ENCODE results near the gene DUSP22.

The DUSP22 gene

DNA sequence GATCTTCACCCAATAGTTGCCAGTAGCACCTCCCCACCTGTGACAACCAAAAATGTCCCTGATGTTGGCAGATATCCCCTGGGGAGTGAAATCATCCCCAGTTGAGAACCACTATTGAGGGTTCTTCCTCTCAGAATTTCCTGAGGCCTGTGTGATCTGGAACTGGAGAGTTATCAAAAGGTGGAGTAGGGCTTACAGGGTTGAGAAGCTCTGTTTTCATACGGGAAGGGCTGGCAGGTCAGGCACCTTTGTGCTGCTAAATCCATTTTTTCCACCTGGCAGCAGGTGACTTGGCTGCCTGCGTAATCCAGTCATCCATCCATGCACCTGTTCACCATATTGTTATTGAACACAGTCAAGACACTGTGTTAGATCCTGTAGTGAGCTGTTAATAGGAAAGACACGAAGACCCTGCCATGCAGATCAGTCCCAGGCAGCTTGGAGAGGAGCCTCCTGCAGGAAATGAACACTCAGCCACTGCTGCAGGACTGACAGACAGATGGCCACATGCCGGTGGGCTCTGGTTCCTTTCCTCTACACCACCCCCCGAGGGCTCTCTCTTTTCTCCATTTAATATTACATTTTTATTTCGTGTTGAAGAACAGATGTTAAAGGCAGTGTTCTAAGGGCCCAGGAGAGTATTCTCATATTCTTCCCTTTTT, 5.4 kb downstream of the DUSP22 start:
- no peak for DNase-seq (ENCODE audit: low read depth)

DNA sequence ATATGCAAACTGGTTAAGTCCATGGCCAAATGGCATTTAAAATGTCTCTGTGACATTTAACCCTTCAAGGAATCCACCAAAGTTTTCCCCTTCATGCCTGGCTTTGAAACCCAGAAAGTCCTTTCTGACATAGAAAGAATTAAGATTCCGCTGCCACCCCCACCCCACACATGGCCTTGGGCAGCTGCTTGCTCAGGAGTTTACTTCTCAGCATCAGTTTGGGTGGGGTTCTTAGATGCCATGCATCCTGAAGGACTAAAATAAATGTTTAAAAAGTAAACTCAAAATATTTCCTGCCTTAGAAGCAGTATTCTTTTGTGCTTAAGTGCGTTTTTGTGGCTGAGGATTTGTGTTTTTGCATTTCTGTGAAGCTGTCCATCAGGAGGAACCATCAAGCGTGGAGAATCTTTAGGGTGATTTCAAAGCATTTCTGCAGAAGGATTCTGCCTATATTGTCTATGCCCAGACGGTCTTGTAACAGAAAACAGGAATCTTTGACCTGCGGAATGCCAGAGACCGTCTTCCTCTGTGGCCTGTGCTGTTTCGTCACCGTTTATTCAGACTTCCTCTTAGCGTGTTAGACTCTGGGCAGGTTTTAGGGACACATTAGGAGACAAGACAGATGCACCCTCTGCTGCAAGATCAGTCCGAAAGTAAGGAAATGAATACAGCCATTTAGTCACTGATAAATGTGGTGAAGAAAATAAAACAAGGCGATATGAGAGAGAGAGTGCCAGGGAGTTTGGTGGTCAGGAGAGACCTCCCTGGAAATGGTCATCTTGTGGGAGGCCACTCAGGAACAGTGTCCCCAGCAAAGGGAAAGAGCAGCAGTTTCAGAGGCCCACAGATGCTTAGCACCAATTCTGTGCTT, 6.2 kb downstream of the DUSP22 start:
- DNase-seq (ENCODE audit: low read depth): no peak

DNA sequence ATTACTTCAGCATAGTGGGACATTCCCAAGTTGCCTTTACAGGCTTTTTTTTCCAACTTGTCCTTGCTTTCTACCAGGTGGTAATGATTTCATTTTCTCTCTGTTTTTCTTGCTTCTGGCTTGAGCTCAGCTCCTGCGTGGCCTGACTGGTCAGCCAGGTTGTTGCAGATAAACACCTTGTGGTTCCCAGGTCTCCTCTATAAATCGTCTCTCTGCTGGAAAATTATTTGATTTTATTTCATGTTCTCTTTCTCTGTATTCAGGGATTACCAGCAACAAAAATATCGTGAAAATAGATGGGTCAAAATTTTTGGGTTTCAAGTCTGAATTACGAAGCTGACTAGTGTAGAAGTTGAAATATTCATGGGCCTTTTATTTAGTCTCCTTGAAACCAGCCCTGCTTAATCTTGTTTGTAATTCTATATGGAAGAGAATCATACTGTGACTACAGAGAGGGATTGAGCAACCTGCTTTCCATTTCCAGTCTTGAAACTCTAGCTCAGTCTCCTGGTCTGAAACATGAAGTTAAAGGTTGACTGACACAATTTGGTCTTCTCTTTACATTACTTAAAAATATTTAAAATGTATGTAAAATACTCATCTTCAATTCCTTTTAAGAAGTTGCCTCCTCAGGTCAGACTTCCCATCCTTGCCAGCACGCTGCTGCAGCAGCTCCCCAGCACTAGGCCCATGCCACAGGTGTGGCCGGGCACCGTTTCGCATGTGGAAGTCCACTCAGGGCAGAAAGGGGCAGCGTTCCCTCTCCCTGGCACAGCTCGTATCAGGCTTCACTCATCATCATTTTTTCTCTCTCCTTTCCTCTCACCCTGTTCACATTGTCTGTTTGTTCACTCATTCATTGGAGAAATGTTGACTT, 7.1 kb downstream of the DUSP22 start:
- DNase-seq (ENCODE audit: low read depth): no peak

DNA sequence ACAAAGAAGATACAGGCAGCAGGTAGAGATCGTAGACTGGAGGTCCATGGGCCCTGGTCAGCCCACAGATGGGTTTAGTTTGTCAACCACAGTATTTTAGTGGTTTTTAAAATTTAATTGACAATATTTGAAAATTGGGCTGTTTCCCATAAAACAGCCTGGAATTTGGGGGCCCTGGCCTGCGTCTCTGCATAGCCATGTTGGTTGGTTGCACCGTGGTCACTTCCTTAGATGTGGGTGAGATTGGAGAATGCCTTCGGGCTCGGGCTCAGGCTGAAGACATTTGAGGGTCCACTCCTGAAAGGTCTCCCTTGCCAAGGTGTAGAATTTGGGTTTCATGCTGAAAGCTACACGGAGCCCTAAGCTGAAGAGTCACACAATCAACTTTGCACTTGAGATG, 7.7 kb downstream of the DUSP22 start:
- no peak for DNase-seq (ENCODE audit: low read depth)

DNA sequence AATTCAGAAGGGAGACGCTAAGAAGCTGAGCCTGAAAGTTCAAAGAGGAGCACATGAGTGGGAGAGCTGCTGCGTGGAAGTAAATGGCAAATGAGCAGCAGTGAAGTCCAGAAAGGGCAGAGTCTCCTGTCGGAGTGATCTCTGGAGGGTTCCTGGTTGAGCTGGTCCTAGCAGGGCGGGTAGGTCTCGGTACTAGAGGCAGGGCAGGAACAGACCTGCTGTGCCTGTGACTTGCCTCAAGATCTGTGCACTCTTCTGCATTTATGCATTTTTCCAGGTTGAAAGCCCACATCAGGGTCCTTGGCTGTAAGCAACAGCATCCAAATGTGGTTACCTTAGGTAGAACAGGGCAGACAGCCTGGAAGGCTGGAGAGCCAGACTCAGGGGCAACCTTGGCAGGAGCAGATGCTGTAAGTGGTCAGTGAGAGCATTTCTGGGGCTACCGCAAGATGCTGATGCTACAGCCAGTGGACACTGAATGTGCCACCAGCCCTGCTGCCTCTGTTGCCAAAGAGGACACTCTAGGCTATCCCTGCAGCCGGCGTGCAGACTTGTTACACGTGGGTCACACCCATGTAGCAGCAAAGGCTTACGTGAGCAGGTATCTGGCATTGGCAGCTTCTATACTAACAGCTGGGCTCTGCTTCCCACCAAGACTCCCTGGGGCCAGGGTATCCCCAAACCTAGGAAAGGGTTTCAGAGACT, 8.4 kb downstream of the DUSP22 start:
- no peak for DNase-seq (ENCODE audit: low read depth)

DNA sequence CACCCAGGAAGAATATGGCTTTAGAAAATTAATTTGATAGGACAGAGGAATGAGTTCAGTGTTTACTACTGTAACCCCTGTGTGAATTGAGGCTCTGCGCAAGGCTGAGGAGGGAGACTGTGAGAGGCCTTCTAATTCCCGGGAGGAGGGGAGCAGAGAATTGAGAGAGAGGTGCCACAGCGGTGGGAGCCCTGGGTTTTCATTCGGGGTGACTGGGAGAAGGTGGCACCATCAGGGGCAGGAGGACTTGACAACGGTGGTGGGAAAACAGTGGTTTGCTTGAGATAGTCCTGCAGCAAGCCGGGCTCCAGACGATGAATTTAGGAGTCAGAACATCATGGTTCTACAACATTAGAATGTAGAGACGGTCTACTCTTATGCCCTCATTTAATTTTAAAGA, 9.2 kb downstream of the DUSP22 start:
- no peak for DNase-seq (ENCODE audit: low read depth)

DNA sequence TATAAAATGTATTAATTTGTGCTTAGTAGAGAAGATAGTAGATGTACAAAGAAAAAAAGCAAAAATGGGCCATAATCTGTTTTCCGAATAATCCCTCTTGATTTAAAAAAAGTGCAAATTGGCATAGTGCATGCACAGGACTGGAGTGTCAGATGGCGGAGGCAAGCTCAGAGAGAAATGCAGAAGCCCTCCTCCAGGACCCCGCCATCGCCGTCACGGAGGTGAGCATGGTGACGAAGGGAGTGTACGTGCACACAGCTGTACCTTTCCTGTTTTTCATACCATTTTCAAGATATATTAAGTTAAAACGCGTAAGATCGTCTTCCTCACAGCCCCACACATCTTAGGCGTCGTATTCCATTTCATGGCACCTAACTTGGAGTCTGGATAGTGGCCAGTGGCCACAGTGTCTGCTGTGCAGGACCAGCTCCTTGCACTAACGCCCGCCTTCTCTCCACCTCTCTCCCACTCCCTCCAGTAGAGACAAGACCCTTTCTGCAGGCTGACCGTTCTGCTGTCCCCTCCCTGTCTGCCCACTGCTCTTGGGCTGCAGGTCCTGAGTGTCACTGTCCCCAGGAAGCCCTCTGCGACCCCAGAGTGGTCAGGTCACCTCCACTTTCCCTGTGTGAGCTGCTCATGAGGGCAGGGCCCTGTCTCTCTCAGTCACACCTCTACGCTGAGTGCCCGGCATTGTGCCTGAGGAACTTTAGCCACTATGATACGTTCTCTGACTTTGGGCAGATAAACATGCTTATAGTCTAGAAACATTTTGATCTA, 9.8 kb downstream of the DUSP22 start:
- DNase-seq (ENCODE audit: low read depth): no peak

DNA sequence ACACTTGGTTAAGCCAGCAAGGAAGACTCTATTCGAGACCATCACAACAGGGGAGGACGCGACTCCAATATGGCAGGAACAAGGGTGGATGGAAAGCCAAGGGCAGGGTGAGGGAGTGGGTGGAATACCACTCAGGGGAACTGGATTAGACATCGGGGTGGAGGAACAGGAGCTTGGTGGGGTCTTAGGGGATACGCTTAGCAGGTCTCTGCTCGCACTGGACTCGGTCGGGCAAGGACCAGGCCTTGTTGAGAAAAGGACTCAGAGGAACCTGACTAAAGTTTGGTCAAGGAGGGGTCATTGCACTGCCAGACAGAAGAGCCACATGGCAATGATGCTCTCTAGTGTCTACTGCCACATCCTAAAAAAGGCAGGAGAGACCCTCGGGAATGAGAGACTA, 10.5 kb downstream of the DUSP22 start:
- DNase-seq (ENCODE audit: low read depth): no peak

DNA sequence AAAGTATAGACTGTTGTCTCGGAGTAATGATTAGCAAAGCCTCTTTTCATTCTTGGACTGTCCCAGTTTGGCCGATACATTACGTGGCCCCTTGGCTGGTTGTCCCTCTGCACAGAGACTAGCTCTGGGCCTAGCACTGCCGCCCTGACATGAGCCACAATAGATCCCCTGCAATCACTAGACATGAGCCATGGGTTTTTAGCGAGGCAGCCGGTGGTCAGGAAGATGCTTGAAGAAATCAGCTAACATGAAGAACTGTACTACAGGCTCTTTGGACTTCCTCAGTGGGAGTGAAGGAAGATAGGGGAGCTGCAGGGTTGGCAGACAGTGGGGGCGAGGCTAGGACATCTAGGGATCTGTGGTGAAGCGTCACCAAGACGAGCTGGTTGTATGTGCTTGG, 11.0 kb downstream of the DUSP22 start:
- no peak for DNase-seq (ENCODE audit: low read depth)

DNA sequence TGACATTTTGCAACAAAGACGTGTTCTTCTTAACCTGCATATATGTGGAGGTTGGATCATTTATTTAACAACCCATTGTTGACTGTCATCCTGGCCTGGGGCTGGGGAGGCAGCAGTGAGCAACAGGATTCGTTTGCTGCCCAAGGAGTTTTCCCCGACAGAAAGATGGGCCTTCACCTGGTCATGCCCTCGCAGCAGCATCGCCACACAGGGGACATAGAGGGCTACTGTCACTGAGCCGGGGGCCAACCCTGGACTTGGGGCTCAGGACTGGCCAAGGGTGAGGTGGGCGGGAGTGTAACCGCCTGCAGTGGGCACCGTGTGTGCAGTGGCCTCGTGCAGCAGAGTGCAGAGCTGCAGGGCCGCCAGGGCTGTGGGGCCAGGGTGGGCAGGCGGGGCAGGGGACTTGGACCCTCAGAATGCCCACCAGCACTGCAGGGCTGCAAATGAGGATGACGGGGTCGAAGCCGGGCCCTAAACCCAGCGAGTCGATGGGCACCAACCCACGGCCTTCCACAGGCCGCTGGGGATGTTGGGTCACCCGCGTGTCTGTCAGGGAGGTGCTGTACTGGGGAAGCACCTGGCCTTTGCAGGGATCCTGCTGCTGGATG, 11.8 kb downstream of the DUSP22 start:
- DNase-seq (ENCODE audit: low read depth): no peak

DNA sequence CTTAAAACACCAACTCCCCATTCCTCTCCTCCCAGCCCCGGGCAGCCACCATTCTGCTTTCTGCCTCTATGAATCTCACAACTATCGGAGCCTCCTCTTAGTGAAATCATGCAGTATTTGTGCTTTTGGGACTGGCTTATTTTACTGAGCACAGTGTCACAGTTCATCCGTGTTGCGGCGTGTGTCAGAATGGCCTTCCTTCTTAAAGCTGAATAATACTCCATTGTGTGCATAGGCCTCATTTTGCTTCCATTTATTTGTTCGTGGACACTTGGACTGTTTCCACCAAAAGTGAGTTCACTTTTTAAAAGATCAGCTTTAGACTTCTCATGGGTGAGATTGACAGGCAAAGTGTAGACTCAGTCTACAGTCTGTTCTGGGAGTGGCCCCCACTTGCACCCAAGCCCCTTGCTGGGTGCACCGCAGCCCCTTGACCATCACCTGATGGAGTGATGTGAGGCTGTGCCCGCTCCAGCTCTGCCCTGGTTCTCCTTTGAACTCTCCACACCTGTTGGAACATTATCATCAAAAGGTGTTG, 12.6 kb downstream of the DUSP22 start:
- no peak for DNase-seq (ENCODE audit: low read depth)

DNA sequence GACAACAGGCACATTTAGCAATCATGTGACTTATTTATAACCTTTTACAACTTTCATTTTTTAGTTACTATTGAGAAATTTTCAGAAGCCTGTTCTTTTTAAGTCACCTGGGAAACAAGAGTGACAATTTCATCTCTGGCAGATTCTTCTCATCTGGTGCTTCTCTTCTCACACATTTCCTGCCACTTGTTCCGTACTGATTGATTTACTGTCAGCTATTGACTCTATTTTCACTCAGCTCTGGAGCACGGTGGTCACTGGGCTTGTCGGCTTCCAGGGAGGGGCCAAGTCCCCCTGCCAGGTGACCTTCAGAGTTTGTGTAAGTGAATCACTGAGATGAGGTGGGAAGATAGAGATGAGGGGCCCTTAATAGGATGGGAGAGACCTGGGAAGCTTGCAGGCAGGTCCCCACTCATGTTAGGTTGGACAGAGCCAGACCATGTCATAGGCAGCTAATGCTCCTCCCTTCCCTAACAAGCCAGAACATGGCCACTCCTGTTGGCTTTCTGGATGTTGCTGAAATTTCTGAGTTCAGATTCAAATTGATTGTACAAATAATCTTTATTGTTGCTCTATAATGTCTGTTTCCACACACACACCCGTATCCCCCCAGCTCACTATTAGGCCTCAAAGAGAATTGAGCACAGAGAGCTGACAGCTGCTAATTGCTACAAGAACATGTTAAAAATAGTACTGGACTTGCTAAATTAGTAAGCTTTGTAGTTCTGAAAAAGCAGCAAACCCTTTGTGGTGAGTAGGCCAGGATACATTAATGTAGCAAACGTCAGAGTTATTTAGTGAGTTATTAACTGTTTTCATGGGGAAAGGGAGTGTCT, 13.3 kb downstream of the DUSP22 start:
- no peak for DNase-seq (ENCODE audit: low read depth)

DNA sequence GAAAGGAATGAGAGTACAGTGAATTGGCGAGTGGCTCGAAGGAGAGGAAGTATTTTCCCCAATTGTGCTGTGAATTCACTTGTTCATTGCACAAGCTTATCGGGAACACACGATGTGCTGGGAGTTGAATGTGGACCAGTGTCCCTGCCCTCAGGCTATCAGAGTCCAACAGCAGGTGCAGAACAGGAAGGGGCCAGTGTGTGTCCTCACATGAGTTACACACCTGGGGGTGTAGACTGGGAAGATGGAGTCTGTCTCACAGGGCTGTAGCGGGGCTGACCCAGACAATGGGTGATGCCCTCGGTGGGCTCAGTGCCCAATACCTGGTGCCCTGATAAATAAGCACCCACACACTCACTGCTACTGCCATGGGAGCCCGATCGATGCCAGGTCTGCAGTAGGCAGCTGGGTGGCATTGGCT, 14.4 kb downstream of the DUSP22 start:
- DNase-seq (ENCODE audit: low read depth): no peak

DNA sequence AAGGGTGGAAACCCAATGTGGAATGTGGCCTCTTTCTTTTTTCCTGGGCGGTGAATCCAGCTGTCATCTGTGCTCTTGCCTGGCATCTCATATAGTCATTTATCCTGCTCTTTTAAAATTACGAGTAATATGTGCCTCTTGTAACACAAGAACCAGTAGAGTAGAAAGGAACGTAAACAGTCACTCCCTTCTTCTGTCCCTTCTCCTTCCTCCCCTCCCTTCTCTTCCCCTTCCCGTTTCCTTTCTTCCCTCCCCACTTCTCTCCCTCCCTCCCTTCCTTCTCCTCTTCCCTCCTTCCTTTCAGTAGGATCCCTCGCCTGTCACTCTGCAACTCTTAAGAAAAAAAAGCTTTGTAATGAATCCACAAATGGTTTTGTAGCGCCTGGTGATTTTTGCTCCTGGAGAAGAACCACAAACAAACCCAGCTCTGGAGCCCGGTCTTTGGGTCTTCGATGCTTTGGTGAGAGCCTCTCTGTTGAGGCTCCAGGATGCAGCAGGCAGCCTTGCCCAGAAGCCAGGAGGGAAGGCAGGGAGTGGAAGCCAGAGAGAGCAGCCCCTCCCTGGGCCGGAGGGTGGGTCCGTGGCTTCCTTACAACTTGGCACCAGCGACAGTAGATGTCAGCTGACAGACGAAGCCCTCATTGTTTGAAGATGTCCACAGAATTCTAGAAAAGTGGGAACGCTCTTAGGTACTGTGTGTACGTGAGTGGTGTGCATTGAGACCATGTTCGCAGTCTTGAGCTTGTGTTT, 15.0 kb downstream of the DUSP22 start:
- DNase-seq (ENCODE audit: low read depth): no peak

DNA sequence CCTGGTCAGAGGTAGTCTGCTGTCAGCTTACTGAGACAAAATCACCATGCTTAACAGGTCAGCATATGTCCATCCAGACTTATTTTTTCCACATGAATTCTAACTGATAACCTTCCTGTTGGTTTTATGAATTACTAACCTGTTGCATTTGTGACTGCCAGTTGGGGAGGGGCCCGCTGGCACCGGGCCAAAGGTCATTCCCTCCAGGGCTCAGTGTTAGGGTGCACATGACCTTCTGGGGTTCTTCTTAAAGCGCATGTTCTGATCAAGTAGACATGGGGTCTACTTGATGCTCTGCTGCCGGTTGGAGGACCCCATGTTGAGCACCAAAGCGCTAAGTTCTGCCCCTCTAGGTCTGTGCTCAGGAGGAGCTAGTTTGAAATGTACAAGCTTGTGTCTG, 15.6 kb downstream of the DUSP22 start:
- DNase-seq (ENCODE audit: low read depth): no peak

DNA sequence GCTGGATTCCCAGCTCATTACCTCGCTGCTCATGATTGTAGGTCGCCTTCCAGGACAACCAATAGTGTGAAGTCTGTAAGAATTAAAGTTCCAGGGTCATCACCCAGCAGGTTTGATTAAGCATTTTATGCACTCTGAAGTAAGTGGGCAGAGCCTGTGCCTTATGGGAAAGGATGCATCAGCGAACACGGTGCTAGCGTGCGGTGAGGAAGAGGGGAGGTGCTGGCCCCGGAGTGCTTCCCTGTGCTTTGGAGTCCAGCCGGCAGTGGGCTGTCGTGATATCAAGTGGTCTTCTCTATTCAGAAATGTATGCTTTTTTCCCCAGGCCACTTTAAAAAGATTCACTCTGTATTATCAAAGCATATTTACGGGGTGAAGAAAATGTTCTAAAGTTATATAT, 16.0 kb downstream of the DUSP22 start:
- no peak for DNase-seq (ENCODE audit: low read depth)

DNA sequence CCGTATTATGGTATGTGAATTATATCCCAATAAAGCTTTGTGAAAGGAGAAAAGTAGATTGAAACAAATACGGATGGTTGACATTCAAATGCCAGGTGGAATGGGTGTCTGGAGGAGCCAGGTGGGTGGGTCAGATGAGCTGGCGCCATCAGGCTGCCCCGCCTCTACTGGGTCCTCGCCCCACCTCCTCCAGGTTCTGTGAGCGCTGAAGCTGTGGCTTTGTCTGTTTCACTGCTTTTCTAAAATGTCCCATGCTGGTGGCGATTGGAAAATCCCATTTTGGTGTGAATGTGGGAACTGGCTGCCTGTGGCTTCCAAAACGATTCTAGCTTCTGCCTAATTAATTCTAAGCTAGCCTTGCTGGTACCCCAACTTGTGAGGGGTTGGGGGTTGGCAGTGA, 16.5 kb downstream of the DUSP22 start:
- DNase-seq (ENCODE audit: low read depth): no peak

DNA sequence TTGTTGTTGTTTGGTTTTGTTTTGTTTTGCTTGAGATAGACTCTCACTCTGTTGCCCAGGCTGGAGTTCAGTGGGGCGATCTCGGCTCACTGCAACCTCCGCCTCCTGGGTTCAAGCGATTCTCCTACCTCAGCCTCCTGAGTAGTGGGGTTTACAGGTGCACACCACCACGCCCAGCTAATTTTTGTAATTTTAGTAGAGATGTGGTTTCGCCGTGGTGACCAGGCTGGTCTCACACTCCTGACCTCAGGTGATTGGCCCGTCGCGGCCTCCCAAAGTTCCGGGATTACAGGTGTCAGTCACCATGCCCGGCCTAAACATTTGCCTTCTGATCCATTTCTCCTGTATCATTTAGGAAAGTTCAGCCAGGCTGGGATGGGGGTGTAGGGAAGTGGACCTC, 17.7 kb downstream of the DUSP22 start:
- no peak for DNase-seq (ENCODE audit: low read depth)

DNA sequence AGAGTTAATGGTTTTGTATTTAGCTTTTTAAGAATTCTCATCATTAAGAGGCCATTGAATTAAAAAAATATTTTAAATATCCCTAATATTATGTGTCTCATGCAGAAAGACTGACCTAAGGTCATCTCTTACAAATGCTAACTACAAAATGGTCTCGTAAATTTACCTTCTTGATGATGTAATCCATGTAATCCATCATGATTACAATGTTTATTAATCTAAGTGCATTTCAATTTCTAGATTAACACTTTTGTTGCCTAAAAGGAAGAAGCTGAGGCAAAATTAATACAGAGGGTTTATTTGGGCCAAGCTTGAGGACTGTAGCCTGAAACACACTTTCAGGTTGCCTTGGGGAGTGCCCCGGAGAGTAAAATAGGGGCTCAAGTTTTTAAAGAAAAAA, 18.4 kb downstream of the DUSP22 start:
- no peak for DNase-seq (ENCODE audit: low read depth)
